ENCODE measurements around the gene MINDY3.

MINDY3 gene

DNA sequence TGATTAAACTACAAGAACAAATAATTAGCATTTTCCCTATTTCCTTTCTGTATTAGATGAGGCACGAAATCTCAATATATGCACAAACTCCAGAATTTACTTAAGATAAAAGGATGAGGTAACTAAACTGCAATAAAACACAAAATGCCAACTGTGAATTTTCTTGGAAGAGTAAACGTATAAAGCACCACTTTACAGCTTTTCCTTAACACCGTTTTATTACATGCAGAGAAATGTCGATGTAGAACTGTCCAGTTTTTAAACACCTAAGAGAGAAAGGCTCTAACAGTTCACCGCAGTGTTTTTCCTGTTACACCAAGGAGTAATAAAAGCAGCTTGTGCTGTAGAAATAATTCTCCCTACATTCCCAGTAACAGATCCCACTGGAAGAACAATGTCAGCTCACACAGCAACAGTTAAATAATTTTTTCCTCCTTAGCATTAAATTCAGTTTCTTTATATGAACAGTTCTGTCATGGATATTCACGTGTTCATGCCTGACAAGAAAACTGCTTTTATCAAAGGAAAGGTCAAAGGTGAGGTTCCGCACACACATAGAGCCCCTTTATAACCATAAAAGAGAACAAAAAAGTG, 52.0 kb downstream of the MINDY3 start:
- ATAC-seq, result no peak
- no peak for TF ChIP-seq ZC3H10 (CRISPR knock-in tag; IDR thresholded peaks at IDR 0.05)
- TF ChIP-seq ARNTL (CRISPR knock-in tag; IDR thresholded peaks at IDR 0.05; ENCODE audit: borderline replicate concordance, low read depth), result no peak
- TF ChIP-seq ESRRG (CRISPR knock-in tag; IDR thresholded peaks at IDR 0.05), result no peak
- no peak for TF ChIP-seq ISL1 (CRISPR knock-in tag; IDR thresholded peaks at IDR 0.05)
- no peak for TF ChIP-seq RARB (CRISPR knock-in tag; IDR thresholded peaks at IDR 0.05)
- TF ChIP-seq OSR1 (CRISPR knock-in tag; IDR thresholded peaks at IDR 0.05), result no peak
- TF ChIP-seq, protein P1, sequence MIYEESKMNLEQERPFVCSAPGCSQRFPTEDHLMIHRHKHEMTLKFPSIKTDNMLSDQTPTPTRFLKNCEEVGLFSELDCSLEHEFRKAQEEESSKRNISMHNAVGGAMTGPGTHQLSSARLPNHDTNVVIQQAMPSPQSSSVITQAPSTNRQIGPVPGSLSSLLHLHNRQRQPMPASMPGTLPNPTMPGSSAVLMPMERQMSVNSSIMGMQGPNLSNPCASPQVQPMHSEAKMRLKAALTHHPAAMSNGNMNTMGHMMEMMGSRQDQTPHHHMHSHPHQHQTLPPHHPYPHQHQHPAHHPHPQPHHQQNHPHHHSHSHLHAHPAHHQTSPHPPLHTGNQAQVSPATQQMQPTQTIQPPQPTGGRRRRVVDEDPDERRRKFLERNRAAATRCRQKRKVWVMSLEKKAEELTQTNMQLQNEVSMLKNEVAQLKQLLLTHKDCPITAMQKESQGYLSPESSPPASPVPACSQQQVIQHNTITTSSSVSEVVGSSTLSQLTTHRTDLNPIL (CRISPR knock-in tag; IDR thresholded peaks at IDR 0.05; ENCODE audit: low read depth), result no peak
- TF ChIP-seq, protein P2, sequence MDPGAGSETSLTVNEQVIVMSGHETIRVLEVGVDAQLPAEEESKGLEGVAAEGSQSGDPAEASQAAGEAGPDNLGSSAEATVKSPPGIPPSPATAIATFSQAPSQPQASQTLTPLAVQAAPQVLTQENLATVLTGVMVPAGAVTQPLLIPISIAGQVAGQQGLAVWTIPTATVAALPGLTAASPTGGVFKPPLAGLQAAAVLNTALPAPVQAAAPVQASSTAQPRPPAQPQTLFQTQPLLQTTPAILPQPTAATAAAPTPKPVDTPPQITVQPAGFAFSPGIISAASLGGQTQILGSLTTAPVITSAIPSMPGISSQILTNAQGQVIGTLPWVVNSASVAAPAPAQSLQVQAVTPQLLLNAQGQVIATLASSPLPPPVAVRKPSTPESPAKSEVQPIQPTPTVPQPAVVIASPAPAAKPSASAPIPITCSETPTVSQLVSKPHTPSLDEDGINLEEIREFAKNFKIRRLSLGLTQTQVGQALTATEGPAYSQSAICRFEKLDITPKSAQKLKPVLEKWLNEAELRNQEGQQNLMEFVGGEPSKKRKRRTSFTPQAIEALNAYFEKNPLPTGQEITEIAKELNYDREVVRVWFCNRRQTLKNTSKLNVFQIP (CRISPR knock-in tag; IDR thresholded peaks at IDR 0.05; ENCODE audit: borderline replicate concordance, low read depth), result no peak
- TF ChIP-seq CSDC2 (CRISPR knock-in tag; IDR thresholded peaks at IDR 0.05), result no peak
- no peak for TF ChIP-seq BACH2 (CRISPR knock-in tag; IDR thresholded peaks at IDR 0.05; ENCODE audit: borderline replicate concordance)
- TF ChIP-seq TOX (CRISPR knock-in tag; IDR thresholded peaks at IDR 0.05; ENCODE audit: borderline replicate concordance), result no peak
- no peak for TF ChIP-seq GLIS3 (CRISPR knock-in tag; IDR thresholded peaks at IDR 0.05)
- no peak for TF ChIP-seq ZNF565 (CRISPR knock-in tag; conservative IDR thresholded peaks at IDR 0.05; ENCODE audit: low read depth)
- no peak for TF ChIP-seq ZFP30 (CRISPR knock-in tag; IDR thresholded peaks at IDR 0.05)
- no peak for TF ChIP-seq PPARA (CRISPR knock-in tag; IDR thresholded peaks at IDR 0.05; ENCODE audit: borderline replicate concordance)
- TF ChIP-seq TCF4 (CRISPR knock-in tag; IDR thresholded peaks at IDR 0.05; ENCODE audit: borderline replicate concordance), result no peak
- TF ChIP-seq ZNF8 (CRISPR knock-in tag; IDR thresholded peaks at IDR 0.05), result no peak
- TF ChIP-seq, protein P3, sequence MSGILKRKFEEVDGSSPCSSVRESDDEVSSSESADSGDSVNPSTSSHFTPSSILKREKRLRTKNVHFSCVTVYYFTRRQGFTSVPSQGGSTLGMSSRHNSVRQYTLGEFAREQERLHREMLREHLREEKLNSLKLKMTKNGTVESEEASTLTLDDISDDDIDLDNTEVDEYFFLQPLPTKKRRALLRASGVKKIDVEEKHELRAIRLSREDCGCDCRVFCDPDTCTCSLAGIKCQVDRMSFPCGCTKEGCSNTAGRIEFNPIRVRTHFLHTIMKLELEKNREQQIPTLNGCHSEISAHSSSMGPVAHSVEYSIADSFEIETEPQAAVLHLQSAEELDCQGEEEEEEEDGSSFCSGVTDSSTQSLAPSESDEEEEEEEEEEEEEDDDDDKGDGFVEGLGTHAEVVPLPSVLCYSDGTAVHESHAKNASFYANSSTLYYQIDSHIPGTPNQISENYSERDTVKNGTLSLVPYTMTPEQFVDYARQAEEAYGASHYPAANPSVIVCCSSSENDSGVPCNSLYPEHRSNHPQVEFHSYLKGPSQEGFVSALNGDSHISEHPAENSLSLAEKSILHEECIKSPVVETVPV (CRISPR knock-in tag; IDR thresholded peaks at IDR 0.05), result no peak
- TF ChIP-seq, protein P4, sequence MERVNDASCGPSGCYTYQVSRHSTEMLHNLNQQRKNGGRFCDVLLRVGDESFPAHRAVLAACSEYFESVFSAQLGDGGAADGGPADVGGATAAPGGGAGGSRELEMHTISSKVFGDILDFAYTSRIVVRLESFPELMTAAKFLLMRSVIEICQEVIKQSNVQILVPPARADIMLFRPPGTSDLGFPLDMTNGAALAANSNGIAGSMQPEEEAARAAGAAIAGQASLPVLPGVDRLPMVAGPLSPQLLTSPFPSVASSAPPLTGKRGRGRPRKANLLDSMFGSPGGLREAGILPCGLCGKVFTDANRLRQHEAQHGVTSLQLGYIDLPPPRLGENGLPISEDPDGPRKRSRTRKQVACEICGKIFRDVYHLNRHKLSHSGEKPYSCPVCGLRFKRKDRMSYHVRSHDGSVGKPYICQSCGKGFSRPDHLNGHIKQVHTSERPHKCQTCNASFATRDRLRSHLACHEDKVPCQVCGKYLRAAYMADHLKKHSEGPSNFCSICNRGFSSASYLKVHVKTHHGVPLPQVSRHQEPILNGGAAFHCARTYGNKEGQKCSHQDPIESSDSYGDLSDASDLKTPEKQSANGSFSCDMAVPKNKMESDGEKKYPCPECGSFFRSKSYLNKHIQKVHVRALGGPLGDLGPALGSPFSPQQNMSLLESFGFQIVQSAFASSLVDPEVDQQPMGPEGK (CRISPR knock-in tag; IDR thresholded peaks at IDR 0.05; ENCODE audit: borderline replicate concordance), result no peak
- TF ChIP-seq SNAI2 (CRISPR knock-in tag; IDR thresholded peaks at IDR 0.05), result no peak

DNA sequence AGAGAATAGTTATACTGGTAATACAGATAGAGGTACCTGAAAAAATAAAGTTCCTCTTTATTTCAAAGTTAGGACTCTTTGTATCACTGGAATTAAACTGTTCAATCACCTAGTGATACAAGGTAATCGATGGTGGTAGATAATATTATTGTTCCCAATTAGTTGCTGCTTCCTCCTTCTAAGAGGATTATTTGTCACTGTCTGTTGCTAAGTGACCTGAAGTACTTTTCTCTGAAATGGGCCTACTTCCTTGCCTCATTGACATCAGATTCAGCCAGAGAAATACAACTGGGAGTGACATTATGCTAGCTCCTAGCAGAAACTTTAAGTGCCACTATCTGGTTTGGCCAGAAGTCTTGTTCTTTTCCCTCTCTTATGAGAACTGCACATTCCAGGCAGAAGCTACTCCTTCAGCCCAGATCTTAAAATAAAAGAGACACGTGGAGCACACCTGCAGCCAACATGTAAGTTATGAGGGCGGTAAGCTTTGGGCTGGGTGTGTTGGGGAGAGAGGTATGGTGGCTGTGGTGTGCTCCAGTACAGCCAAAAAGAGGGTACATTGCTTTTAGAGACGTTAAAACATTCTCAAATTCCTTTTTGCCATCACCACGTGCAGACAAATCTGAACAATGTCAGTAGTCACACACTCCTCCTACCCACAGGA, 54.8 kb downstream of the MINDY3 start:
- ATAC-seq, result no peak
- TF ChIP-seq OSR1 (CRISPR knock-in tag; IDR thresholded peaks at IDR 0.05) (no peak), SNAI2 (CRISPR knock-in tag; IDR thresholded peaks at IDR 0.05) (no peak), CSDC2 (CRISPR knock-in tag; IDR thresholded peaks at IDR 0.05) (no peak), PPARA (CRISPR knock-in tag; IDR thresholded peaks at IDR 0.05; ENCODE audit: borderline replicate concordance) (no peak), TOX (CRISPR knock-in tag; IDR thresholded peaks at IDR 0.05; ENCODE audit: borderline replicate concordance) (no peak), ZNF70 (CRISPR knock-in tag; IDR thresholded peaks at IDR 0.05) (no peak), ZC3H10 (CRISPR knock-in tag; IDR thresholded peaks at IDR 0.05) (no peak), ZNF8 (CRISPR knock-in tag; IDR thresholded peaks at IDR 0.05) (no peak)
- TF ChIP-seq, protein P2 (CRISPR knock-in tag; IDR thresholded peaks at IDR 0.05; ENCODE audit: borderline replicate concordance, low read depth), result no peak
- TF ChIP-seq, protein P5, sequence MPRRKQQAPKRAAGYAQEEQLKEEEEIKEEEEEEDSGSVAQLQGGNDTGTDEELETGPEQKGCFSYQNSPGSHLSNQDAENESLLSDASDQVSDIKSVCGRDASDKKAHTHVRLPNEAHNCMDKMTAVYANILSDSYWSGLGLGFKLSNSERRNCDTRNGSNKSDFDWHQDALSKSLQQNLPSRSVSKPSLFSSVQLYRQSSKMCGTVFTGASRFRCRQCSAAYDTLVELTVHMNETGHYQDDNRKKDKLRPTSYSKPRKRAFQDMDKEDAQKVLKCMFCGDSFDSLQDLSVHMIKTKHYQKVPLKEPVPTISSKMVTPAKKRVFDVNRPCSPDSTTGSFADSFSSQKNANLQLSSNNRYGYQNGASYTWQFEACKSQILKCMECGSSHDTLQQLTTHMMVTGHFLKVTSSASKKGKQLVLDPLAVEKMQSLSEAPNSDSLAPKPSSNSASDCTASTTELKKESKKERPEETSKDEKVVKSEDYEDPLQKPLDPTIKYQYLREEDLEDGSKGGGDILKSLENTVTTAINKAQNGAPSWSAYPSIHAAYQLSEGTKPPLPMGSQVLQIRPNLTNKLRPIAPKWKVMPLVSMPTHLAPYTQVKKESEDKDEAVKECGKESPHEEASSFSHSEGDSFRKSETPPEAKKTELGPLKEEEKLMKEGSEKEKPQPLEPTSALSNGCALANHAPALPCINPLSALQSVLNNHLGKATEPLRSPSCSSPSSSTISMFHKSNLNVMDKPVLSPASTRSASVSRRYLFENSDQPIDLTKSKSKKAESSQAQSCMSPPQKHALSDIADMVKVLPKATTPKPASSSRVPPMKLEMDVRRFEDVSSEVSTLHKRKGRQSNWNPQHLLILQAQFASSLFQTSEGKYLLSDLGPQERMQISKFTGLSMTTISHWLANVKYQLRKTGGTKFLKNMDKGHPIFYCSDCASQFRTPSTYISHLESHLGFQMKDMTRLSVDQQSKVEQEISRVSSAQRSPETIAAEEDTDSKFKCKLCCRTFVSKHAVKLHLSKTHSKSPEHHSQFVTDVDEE (CRISPR knock-in tag; IDR thresholded peaks at IDR 0.05), result no peak
- TF ChIP-seq, protein P3 (CRISPR knock-in tag; IDR thresholded peaks at IDR 0.05), result no peak
- TF ChIP-seq, protein P1 (CRISPR knock-in tag; IDR thresholded peaks at IDR 0.05; ENCODE audit: low read depth), result no peak

Data from SK-N-SH treated with all-trans-retinoic acid at 6 μM for 48 hours (cell line).